Activated naive CD4-positive, alpha-beta T cell treated with anti-CD3 and anti-CD28 coated beads, Interleukin-2, amount 10 ng/mL, durations not matched to agents 7 days and 5 days (primary cell): ENCODE measurements around the gene DENND5A.
"Not testable (repeated sequence)": the region's sequence is repeated elsewhere in the genome, so short reads cannot be mapped to it uniquely, and the experiment has no call there.

Experiments
- CTCF ChIA-PET: fragments of 350-600 bp; sonication (Branson Sonifier 250); formaldehyde crosslinking; loops from one replicate; lab custom pipeline; 2021; ENCODE audit warnings: antibody characterized with exemption; lab: Charles Lee
- DNase-seq: peaks from one replicate; pipeline ENCODE4 v3.0.0-alpha.2; 2020
- H3K27ac Mint-ChIP-seq: one replicate; pipeline ENCODE4 v1.8.0; 2021; ENCODE audit warnings: mild to moderate bottlenecking, moderate library complexity, mixed read lengths
- H3K27me3 Mint-ChIP-seq: one replicate; pipeline ENCODE4 v1.8.0; 2021; ENCODE audit warnings: mild to moderate bottlenecking, mixed read lengths
- H3K36me3 Mint-ChIP-seq: one replicate; pipeline ENCODE4 v1.8.0; 2021; ENCODE audit warnings: mixed read lengths
- H3K4me1 Mint-ChIP-seq: one replicate; pipeline ENCODE4 v1.8.0; 2021; ENCODE audit warnings: mixed read lengths
- H3K4me3 Mint-ChIP-seq: one replicate; pipeline ENCODE4 v1.8.0; 2021; ENCODE audit warnings: mild to moderate bottlenecking, moderate library complexity, mixed read lengths
- H3K9me3 Mint-ChIP-seq: one replicate; pipeline ENCODE4 v1.8.0; 2021; ENCODE audit warnings: mixed read lengths

The DENND5A gene

DNA sequence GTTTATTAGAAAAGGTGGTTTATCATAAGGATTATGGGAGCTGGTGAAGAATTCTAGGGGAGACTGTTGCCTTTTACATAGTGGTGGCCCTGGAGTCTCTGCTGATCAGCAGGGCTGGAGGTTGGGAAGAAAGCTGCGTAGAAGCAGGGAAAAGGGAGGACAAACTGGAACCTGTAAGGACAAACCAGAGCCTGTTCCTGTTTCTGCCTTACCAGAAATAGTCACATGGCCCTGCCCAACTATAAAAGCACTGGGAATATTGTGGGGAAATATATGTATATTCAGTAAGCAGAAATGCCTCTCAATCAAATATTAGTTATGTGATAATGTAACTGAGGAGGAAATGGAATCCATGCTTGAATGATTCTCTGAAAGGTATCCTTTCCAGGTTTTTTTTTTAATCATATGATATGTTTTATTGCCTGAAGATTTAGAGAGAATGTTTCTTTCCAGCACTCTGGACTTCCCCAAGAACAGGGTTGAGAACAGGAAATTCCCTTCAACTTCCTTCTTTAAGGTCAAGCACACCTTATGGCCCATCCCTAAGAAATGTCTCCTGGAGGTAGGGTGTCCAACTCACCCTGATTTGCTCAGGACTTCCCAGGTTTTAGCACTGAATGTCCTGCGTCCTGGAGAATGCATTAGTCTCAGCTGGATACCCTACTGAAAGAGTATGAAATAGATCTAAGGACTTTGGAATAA lies 139.8 kb downstream of the DENND5A start:
- peaks cover 2% of the 10 kb centered on the region for H3K36me3 Mint-ChIP-seq
- H3K9me3 Mint-ChIP-seq: no peaks in the 10 kb centered on the region
- peaks cover 11% of the 10 kb centered on the region for H3K4me1 Mint-ChIP-seq
- H3K4me3 Mint-ChIP-seq: no peak overlapping the region
- H3K27ac Mint-ChIP-seq: no peak overlapping the region
- DNase-seq: no peak
- CTCF ChIA-PET: interaction anchor here (0.6 to 1.7 kb wide), 4 partner anchors 8 to 331 kb away, joined by 3 to 5 read pairs (median 4); no protein-coding TSS in a partner anchor
- peaks cover 4% of the 10 kb centered on the region for H3K27me3 Mint-ChIP-seq

DNA sequence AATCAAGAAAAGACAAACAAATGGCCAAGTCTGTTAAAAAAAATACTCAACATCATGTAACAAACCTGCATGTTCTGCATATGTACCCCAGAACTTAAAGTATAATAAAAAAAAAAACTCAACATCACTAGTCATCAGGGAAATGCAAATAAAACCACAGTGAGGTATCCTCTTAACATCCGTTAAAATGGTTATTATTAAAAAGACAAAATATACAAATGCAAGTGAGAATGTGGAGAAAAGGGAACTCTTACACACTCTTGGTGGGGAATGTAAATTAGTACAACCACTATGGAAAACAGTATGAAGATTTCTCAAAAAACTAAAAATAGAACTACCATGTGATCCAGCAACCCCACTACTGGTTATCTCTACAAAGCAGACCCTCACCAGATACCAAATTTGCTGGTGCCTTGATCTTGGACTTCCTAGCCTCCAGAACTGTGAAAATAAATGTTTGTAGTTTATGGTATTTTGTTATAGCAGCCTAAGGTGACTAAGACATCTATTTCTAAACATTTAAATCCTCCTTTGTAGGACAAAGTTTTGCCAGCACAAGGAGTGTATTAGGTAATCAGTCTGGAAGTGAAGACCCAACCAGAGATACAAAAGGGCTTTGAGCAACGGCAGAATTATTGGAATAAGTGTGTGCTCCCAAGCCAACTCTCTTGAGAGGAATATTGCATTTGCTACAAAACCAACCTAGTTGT lies 141.4 kb downstream of the DENND5A start:
- H3K36me3 Mint-ChIP-seq: peaks cover 2% of the 10 kb centered on the region
- peaks cover 11% of the 10 kb centered on the region for H3K4me1 Mint-ChIP-seq
- CTCF ChIA-PET: interaction anchor here (1.1 to 1.4 kb wide), 2 partner anchors 9 to 14 kb away, joined by 3 to 4 read pairs; no protein-coding TSS in a partner anchor
- no peak overlapping the region for H3K4me3 Mint-ChIP-seq
- H3K27me3 Mint-ChIP-seq: peaks cover 4% of the 10 kb centered on the region
- no peak for DNase-seq
- no peaks in the 10 kb centered on the region for H3K9me3 Mint-ChIP-seq
- no peak overlapping the region for H3K27ac Mint-ChIP-seq

GRCh38 chr11:9121469-9121796 lies 143.7 kb downstream of the DENND5A start:
- Mint-ChIP-seq H3K9me3 (no peaks in the 10 kb centered on the region), H3K4me3 (no peak overlapping the region), H3K36me3 (no peaks in the 10 kb centered on the region), H3K27me3 (peaks cover 4% of the 10 kb centered on the region), H3K4me1 (peaks cover 3% of the 10 kb centered on the region), H3K27ac (no peak overlapping the region)
- no peak for DNase-seq
- CTCF ChIA-PET: no interaction called here

GRCh38 chr11:9120664-9121468 lies 144.3 kb downstream of the DENND5A start:
- Mint-ChIP-seq H3K9me3 (no peaks in the 10 kb centered on the region), H3K27ac (no peak overlapping the region), H3K4me3 (no peak overlapping the region), H3K36me3 (no peaks in the 10 kb centered on the region), H3K27me3 (peaks cover 4% of the 10 kb centered on the region), H3K4me1 (no peaks in the 10 kb centered on the region)
- CTCF ChIA-PET: no interaction called here
- DNase-seq: no peak

- CTCF ChIA-PET: interaction anchor here (1.4 kb wide), 1 partner anchor 19 kb away, joined by 3 read pairs; no protein-coding TSS in a partner anchor
- Mint-ChIP-seq H3K36me3 (no peaks in the 10 kb centered on the region), H3K4me3 (no peak overlapping the region), H3K27ac (no peak overlapping the region), H3K9me3 (peaks cover 1% of the 10 kb centered on the region), H3K27me3 (no peaks in the 10 kb centered on the region), H3K4me1 (no peaks in the 10 kb centered on the region)
- no peak for DNase-seq
Measured at GRCh38 chr11:9118277-9118676, 146.9 kb downstream of the DENND5A start.

GRCh38 chr11:9112075-9112474 lies 153.1 kb downstream of the DENND5A start:
- no peak for DNase-seq
- Mint-ChIP-seq H3K4me1 (no peaks in the 10 kb centered on the region), H3K4me3 (no peak overlapping the region), H3K27me3 (no peaks in the 10 kb centered on the region), H3K27ac (no peak overlapping the region), H3K9me3 (peaks cover 17% of the 10 kb centered on the region), H3K36me3 (peaks cover 2% of the 10 kb centered on the region)
- CTCF ChIA-PET: no interaction called here

GRCh38 chr11:9109858-9110731 lies 155.1 kb downstream of the DENND5A start:
- H3K27me3 Mint-ChIP-seq: no peaks in the 10 kb centered on the region
- H3K27ac Mint-ChIP-seq: no peak overlapping the region
- H3K9me3 Mint-ChIP-seq: peaks cover 17% of the 10 kb centered on the region
- peaks cover 2% of the 10 kb centered on the region for H3K36me3 Mint-ChIP-seq
- H3K4me3 Mint-ChIP-seq: no peak overlapping the region
- CTCF ChIA-PET: interaction anchor here (0.9 to 1.7 kb wide), 4 partner anchors 10 to 94 kb away, joined by 3 to 5 read pairs (median 4); no protein-coding TSS in a partner anchor
- no peaks in the 10 kb centered on the region for H3K4me1 Mint-ChIP-seq
- DNase-seq: no peak

DNA sequence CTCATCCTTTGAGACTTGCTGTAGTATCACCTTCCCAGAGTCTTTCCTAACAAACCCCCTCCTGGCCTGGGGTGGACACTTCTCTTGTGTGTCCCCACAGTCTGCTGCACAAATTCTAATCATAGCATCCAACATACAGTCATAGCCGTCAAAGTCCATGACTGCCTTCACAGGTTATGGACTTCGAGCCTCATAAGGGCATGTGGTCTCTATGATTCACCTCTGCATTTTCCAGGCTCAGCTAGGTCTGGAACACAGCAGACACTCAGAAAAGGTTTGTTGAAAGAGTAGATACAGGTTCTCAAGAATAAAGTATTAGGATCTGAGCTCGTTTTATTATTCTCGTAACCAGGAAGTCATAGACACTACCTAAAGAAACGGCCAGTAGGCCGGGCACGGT lies 160.6 kb downstream of the DENND5A start:
- Mint-ChIP-seq H3K9me3 (no peaks in the 10 kb centered on the region), H3K36me3 (no peaks in the 10 kb centered on the region), H3K27me3 (peaks cover 13% of the 10 kb centered on the region), H3K27ac (no peak overlapping the region), H3K4me3 (no peak overlapping the region), H3K4me1 (no peaks in the 10 kb centered on the region)
- CTCF ChIA-PET: no interaction called here
- no peak for DNase-seq

DNA sequence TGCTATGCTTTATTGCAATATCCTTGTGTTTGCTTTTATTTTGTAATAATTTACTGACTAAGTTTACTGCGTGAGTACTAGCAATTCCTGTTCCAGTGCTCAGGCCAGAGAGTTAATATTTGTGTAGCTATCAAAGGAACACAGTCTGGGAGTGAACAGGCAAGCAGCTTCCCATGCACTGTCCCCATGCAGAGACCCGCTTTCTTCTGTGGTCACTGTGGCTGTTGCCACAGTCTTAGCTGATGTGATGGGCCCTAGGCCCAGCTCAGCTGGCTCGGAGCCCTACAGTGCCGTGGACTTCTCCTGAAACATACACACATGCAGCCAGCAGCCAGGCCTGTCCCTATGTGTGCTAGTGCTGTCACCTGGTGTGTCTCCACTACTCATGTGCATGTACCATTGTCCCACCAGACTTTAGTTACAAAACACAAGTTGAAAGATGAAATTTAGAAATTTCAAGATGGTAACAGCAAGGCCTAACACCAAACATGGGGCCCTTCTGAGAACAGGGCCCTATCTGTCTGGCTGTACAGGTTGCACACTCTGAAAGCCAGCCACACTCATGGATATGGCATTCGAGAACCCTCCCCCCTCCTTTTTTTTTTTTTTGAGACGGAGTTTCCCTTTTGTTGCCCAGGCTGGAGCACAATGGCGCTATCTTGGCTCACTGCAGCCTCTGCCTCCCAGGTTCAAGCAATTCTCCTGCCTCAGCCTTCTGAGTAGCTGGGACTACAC lies 161.4 kb downstream of the DENND5A start:
- Mint-ChIP-seq H3K4me3 (no peak overlapping the region), H3K27me3 (peaks cover 16% of the 10 kb centered on the region), H3K4me1 (no peaks in the 10 kb centered on the region), H3K27ac (no peak overlapping the region), H3K36me3 (no peaks in the 10 kb centered on the region), H3K9me3 (no peaks in the 10 kb centered on the region)
- no peak for DNase-seq
- CTCF ChIA-PET: no interaction called here

DNA sequence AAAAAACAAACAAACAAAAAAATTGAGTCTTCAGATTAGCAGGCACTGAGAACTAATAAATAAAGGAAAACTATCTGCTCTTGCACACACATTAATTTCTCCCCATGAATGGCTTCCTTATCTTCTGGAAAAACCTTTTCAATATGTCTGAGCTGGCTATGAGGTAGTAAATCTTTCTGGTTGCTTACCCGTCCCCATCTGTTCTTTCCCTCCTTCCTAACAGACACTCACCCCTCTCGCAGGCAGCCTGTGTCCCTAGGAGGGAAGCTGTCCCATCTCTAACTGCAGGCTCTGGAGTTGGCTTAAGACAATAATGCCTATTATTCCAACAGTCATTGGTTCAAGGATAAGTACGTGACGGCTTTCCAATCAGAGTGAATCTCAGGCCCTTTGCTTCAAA lies 165.5 kb downstream of the DENND5A start:
- Mint-ChIP-seq H3K27me3 (peaks cover 36% of the 10 kb centered on the region), H3K4me3 (no peak overlapping the region), H3K4me1 (no peaks in the 10 kb centered on the region), H3K27ac (no peak overlapping the region), H3K36me3 (no peaks in the 10 kb centered on the region), H3K9me3 (no peaks in the 10 kb centered on the region)
- DNase-seq: no peak
- CTCF ChIA-PET: no interaction called here

GRCh38 chr11:9098455-9098854 lies 166.7 kb downstream of the DENND5A start:
- DNase-seq, H3K36me3 Mint-ChIP-seq, H3K27ac Mint-ChIP-seq, H3K9me3 Mint-ChIP-seq, H3K4me3 Mint-ChIP-seq, H3K4me1 Mint-ChIP-seq: not testable (repeated sequence)
- CTCF ChIA-PET: interaction anchor here (0.8 to 6.6 kb wide), 5 partner anchors 10 to 139 kb away, joined by 3 to 49 read pairs (median 3); no protein-coding TSS in a partner anchor
- H3K27me3 Mint-ChIP-seq: peaks cover 42% of the 10 kb centered on the region

- H3K4me1 Mint-ChIP-seq, H3K9me3 Mint-ChIP-seq, H3K4me3 Mint-ChIP-seq, DNase-seq, H3K27ac Mint-ChIP-seq, H3K36me3 Mint-ChIP-seq: not testable (repeated sequence)
- CTCF ChIA-PET: interaction anchor here (0.9 to 6.6 kb wide), 4 partner anchors 32 to 138 kb away, joined by 3 to 49 read pairs (median 3); no protein-coding TSS in a partner anchor
- peaks cover 52% of the 10 kb centered on the region for H3K27me3 Mint-ChIP-seq
Measured at GRCh38 chr11:9097186-9097943, 167.8 kb downstream of the DENND5A start.
